PFSK-1 (cell line): Measurements from ENCODE around the gene SAG.

Experiments
- FOXP2 ChIP-seq: optimal IDR thresholded peaks from 2 replicates; pipeline ENCODE3; 2011; ENCODE audit warnings: borderline replicate concordance, control low read depth, inconsistent platforms; ENCODE audit not compliant: insufficient read depth; ENCODE audit errors: extremely low read length, extremely low read depth
- POLR2AphosphoS5 ChIP-seq: IDR thresholded peaks from 2 replicates; pipeline ENCODE4 v1.6.1; 2012; ENCODE audit warnings: low read depth, mild to moderate bottlenecking, control low read depth, low read length, moderate library complexity
- SIN3A ChIP-seq: IDR thresholded peaks from 2 replicates; pipeline ENCODE4 v1.6.1; 2012; ENCODE audit warnings: mild to moderate bottlenecking, low read length, moderate library complexity, borderline replicate concordance; ENCODE audit not compliant: insufficient read depth
- TAF1 ChIP-seq: IDR thresholded peaks from 2 replicates; pipeline ENCODE4 v1.6.1; 2012; ENCODE audit warnings: low read length, control low read depth, borderline replicate concordance; ENCODE audit not compliant: insufficient read depth
- TF ChIP-seq, protein P1 (sequence below), 2 experiments: IDR thresholded peaks; 2 replicates each; pipeline versions ENCODE4 v1.6.1 to v1.8.0; 2011 to 2012; ENCODE audit warnings: low read depth in 2 of 2, low read length in 2 of 2, control low read depth in 1 of 2, inconsistent platforms in 1 of 2, mild to moderate bottlenecking in 1 of 2, moderate library complexity in 1 of 2; ENCODE audit not compliant: insufficient read depth in 1 of 2

Gene SAG

DNA sequence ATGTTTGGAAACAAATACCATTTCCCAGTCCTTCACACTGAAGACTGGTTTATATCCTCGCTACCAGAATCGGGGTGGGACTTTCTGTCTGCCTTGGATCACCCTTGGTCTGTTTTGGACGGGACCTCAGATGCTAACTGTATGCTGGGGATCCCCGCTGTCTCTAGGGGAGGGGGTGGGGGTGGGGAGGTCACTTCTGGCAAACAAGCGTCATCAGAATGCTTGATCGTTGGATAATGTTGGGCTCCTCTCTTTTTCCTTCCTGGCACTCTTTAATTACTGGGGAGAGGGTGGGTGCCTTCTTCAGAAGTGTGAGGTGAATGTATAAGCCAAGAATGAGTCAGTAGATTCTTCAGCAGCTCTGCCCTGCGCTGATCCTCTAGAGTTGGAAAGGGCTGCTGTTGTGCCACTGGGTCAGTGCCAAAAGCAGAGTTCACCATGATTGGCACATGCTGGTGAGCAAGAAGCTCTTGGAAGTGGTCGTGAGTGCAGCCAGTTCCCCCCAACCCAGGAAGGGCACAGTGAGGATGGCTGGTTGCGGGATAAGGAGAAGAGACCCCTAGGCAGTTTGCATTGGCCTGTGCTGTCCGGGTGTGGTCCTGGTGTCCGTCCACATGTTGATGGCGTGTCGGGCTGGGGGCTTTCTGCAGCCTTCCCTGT, 78.9 kb downstream of the SAG start:
- TF ChIP-seq, protein P1, sequence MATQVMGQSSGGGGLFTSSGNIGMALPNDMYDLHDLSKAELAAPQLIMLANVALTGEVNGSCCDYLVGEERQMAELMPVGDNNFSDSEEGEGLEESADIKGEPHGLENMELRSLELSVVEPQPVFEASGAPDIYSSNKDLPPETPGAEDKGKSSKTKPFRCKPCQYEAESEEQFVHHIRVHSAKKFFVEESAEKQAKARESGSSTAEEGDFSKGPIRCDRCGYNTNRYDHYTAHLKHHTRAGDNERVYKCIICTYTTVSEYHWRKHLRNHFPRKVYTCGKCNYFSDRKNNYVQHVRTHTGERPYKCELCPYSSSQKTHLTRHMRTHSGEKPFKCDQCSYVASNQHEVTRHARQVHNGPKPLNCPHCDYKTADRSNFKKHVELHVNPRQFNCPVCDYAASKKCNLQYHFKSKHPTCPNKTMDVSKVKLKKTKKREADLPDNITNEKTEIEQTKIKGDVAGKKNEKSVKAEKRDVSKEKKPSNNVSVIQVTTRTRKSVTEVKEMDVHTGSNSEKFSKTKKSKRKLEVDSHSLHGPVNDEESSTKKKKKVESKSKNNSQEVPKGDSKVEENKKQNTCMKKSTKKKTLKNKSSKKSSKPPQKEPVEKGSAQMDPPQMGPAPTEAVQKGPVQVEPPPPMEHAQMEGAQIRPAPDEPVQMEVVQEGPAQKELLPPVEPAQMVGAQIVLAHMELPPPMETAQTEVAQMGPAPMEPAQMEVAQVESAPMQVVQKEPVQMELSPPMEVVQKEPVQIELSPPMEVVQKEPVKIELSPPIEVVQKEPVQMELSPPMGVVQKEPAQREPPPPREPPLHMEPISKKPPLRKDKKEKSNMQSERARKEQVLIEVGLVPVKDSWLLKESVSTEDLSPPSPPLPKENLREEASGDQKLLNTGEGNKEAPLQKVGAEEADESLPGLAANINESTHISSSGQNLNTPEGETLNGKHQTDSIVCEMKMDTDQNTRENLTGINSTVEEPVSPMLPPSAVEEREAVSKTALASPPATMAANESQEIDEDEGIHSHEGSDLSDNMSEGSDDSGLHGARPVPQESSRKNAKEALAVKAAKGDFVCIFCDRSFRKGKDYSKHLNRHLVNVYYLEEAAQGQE (IDR thresholded peaks at IDR 0.05; ENCODE audit: insufficient read depth in 1 of 2, low read depth in 2 of 2, low read length in 2 of 2), result no peak
- no peak for TF ChIP-seq TAF1
- TF ChIP-seq FOXP2, result no peak
- no peak for TF ChIP-seq POLR2AphosphoS5
- TF ChIP-seq SIN3A, result no peak

DNA sequence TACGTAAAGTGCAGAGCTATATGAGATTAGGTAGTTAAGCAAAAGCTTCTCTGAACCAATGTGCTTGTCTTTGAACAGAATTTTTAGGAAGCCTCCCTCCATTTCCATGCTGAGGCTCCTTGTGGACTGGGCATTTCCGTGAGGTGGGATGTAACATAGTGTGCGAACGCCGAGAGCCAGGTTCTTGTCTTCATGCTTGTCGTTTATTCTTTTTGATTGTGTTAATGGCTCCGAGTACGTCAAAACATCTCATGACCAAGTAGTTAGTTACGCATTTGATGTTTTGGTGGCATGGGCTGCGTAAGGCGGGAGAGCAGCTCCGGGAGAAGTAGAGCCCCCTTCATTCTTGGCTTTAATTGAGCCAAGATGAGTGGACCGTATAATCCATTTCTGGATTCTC, 79.6 kb downstream of the SAG start:
- no peak for TF ChIP-seq POLR2AphosphoS5
- TF ChIP-seq, protein P1 (IDR thresholded peaks at IDR 0.05; ENCODE audit: insufficient read depth in 1 of 2, low read depth in 2 of 2, low read length in 2 of 2), result no peak

DNA sequence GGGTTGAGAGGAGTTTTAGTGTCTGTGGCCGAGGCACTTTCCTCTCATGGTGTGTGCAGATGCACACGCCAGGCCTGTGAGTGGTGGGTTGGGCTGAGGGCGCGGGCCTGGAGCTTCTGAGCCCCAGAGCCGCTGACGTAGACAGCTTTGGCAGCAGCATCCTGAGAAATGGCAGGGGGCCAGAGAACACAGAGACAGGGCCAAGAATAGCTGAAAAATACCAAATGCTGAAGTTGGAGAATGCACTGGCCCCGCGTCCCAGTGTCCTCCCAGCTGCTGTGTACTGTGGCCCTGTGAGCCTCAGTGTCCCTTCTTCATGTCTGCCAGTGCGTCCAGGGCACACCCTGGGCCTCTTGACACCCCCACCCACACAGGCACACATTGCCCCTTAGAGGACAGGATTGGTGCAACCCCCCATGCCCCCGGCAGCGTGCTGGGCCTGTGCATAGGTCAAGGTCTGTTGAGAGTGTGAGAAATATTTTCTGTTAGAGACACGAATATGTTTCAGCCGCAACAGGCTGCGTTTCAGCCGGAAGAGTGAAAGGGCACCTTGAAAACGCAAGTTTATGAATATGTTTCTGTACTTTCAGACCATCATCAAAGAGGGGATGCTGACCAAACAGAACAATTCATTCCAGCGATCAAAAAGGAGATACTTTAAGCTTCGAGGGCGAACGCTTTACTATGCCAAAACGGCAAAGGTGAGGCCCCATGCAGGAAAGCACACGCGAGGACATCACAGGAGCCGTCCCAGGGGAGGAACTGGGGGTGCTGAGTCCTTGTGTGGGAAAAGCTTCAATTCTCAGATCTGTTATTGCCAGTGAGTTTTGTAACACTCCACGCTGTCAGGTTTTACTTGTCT, 80.3 kb downstream of the SAG start:
- TF ChIP-seq POLR2AphosphoS5, result no peak
- no peak for TF ChIP-seq FOXP2
- TF ChIP-seq SIN3A, result no peak

DNA sequence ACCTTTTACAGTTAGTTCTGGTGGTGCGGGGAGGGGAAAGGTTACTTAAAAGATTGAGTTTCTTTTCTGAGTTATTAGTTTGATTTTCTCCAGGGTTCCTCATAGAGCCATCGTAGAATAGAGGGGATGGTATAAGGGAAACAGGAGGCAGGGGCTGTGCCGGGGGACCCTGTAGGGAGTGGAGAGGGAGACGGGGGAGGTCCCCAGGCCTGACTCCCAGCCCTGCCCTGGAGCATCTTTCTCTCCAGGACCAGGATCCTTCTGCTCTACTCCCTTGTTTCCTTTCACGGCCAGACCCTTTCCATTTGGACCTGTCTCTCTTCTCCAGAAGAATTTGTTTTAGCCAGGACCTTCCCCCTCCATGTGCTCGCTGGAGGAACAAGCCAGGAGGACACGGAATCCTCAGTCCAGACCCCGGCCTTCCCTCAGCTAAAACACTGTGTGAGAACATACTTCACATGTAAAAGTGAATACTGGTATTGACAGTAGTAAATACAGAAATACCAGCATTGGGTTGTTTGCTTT, 82.0 kb downstream of the SAG start:
- no peak for TF ChIP-seq POLR2AphosphoS5
- TF ChIP-seq SIN3A, result no peak
- TF ChIP-seq, protein P1 (IDR thresholded peaks at IDR 0.05; ENCODE audit: insufficient read depth in 1 of 2, low read depth in 2 of 2, low read length in 2 of 2), result no peak
- TF ChIP-seq TAF1, result no peak
- no peak for TF ChIP-seq FOXP2

DNA sequence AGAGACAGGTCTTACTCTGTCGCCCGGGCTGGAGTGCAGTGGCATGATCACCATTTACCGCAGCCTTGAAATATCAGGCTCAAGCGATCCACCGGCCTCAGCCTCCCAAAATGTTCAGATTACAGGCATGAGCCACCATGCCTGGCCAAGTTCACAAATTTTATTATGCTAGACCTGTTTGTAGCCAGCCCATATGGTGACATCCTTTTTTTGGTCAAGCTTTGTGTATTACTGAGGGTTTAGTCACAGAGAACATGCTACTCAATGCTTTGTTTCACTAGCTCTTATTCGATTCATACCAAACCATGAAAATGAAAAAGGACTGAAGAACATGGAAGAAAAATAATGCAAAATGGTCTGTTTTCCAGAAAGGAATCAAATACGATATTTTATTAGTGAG, 88.1 kb downstream of the SAG start:
- TF ChIP-seq, protein P1 (IDR thresholded peaks at IDR 0.05; ENCODE audit: insufficient read depth in 1 of 2, low read depth in 2 of 2, low read length in 2 of 2), result no peak
- TF ChIP-seq SIN3A, result no peak
- no peak for TF ChIP-seq TAF1
- TF ChIP-seq FOXP2, result no peak
- TF ChIP-seq POLR2AphosphoS5, result no peak
